BJ (cell line): Measurements from ENCODE around the gene SLC26A11. TPM values are rescaled to one million over a fixed set of nuclear protein-coding genes. Genes with fewer than 3 reads are reported as not detected.

ENCODE experiments used
- CTCF ChIA-PET: fragments of 350-600 bp; formaldehyde crosslinking; extraction: SDS; loops from one replicate; lab custom pipeline; 2021; ENCODE audit warnings: antibody characterized with exemption, inconsistent platforms; lab: Yijun Ruan, JAX
- POLR2A ChIA-PET: fragments of 300-600 bp; sonication (Branson Sonifier 250); formaldehyde crosslinking; extraction: SDS; loops from one replicate; lab custom pipeline; 2021; ENCODE audit warnings: antibody characterized with exemption; lab: Charles Lee
- DNase-seq: peaks from one replicate; pipeline ENCODE4 v3.0.0-alpha.2; 2011; ENCODE audit warnings: low read depth
- H3K27me3 ChIP-seq: 2 replicates; pipeline ENCODE4 v1.6.0; 2011; ENCODE audit warnings: low read length; ENCODE audit not compliant: control insufficient read depth, insufficient read depth
- H3K36me3 ChIP-seq: 2 replicates; pipeline ENCODE4 v1.5.1; 2011; ENCODE audit warnings: low read length; ENCODE audit not compliant: control insufficient read depth, insufficient read depth
- H3K4me3 ChIP-seq: 2 replicates; pipeline ENCODE4 v1.5.1; 2011; ENCODE audit warnings: low read depth, mild to moderate bottlenecking, control low read depth, low read length
- polyA plus RNA-seq: library from polyadenylated mRNA; depleted of rRNA; stranded (reverse); fragments of >200 nt; gene quantifications from 2 replicates; pipeline ENCODE4 v1.2.3, GENCODE V29; 2011
- TF ChIP-seq, protein P1 (sequence below): IDR thresholded peaks from 2 replicates; pipeline ENCODE4 v1.5.1; 2011; ENCODE audit warnings: low read depth, mild to moderate bottlenecking, control low read depth, inconsistent platforms, low read length, moderate library complexity; ENCODE audit not compliant: insufficient read depth

Gene SLC26A11
- polyA plus RNA-seq, 1 experiment, result 17.1 TPM

- no peaks in the 10 kb centered on the region for H3K27me3 ChIP-seq
- no peak for DNase-seq
- no peak overlapping the region for H3K4me3 ChIP-seq
- POLR2A ChIA-PET, result interaction anchor here (0.6 kb wide), 1 partner anchor 237 kb away, joined by 5 read pairs; no protein-coding TSS in a partner anchor
- CTCF ChIA-PET, result no interaction called here
- H3K36me3 ChIP-seq, result peaks cover 13% of the 10 kb centered on the region
- TF ChIP-seq, protein P1, sequence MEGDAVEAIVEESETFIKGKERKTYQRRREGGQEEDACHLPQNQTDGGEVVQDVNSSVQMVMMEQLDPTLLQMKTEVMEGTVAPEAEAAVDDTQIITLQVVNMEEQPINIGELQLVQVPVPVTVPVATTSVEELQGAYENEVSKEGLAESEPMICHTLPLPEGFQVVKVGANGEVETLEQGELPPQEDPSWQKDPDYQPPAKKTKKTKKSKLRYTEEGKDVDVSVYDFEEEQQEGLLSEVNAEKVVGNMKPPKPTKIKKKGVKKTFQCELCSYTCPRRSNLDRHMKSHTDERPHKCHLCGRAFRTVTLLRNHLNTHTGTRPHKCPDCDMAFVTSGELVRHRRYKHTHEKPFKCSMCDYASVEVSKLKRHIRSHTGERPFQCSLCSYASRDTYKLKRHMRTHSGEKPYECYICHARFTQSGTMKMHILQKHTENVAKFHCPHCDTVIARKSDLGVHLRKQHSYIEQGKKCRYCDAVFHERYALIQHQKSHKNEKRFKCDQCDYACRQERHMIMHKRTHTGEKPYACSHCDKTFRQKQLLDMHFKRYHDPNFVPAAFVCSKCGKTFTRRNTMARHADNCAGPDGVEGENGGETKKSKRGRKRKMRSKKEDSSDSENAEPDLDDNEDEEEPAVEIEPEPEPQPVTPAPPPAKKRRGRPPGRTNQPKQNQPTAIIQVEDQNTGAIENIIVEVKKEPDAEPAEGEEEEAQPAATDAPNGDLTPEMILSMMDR, result no peak
These were observed 47.2 kb downstream of the SLC26A11 start for GRCh38 chr17:80267391-80267790.

DNA sequence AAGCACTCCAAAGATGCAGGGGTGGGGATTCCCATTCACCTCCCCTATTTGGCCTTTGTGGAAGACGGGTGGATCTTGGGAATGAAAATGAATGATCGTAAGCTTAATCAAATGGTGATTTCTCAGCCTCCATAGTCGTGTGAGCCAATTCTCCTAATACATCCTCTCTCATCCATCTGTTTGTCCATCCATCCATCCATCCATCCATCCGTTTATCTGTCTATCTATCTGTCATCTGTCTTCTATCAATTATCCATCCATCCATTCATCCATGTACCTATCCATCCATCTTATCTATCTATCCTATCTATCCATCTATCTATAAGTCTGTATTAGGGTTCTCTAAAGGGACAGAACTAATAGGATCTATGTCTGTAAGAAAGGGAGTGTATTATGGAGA, 48.2 kb downstream of the SLC26A11 start:
- ChIA-PET POLR2A (no interaction called here), CTCF (no interaction called here)
- Histone ChIP-seq H3K4me3 (no peak overlapping the region), H3K27me3 (no peaks in the 10 kb centered on the region), H3K36me3 (peaks cover 16% of the 10 kb centered on the region)
- DNase-seq, result no peak
- TF ChIP-seq, protein P1, result no peak

DNA sequence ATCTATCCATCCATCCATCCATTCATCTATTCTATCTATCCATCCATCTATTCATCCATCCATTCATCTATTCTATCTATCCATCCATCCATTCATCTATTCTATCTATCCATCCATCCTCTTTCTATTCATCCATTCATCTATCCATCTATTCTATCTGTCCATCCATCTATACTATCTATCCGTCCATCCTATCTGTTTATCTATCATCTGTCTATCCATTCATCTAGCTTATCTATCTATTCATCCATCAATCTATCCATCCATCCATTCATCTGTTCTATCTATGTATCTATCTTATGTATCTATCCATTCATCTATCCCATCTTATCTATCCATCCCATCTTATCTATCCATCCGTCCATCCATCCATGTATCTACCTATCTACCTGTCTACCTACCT, 49.2 kb downstream of the SLC26A11 start:
- TF ChIP-seq, protein P1, result no peak
- H3K4me3 ChIP-seq, result no peak overlapping the region
- no peaks in the 10 kb centered on the region for H3K27me3 ChIP-seq
- CTCF ChIA-PET, result no interaction called here
- H3K36me3 ChIP-seq, result peaks cover 18% of the 10 kb centered on the region
- POLR2A ChIA-PET, result no interaction called here
- no peak for DNase-seq

DNA sequence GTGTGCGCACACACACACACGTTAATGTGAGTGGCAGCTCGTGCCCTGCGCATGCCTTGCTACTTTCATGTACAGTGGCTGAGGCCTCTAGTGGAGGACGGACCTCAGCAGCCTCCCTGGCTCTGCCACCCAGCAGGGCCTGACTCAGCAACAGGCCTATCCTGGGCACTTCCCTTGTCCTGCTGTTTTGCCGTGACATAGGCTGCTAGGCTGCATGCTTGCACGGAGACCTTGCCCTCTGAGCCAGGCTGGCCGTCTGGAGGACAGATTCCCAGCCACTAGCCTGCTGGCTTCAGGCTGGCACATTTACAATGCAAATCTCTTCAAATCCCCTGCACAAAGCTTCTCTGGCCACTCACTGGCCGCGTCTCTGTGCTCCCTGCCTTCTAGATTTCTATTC, 49.9 kb downstream of the SLC26A11 start:
- ChIA-PET CTCF (interaction anchor here (0.6 to 1.2 kb wide), 2 partner anchors 73 to 762 kb away, joined by 3 read pairs; no protein-coding TSS in a partner anchor), POLR2A (no interaction called here)
- no peak overlapping the region for H3K4me3 ChIP-seq
- H3K36me3 ChIP-seq, result peaks cover 14% of the 10 kb centered on the region
- TF ChIP-seq, protein P1, result no peak
- DNase-seq, result no peak
- H3K27me3 ChIP-seq, result no peaks in the 10 kb centered on the region

DNA sequence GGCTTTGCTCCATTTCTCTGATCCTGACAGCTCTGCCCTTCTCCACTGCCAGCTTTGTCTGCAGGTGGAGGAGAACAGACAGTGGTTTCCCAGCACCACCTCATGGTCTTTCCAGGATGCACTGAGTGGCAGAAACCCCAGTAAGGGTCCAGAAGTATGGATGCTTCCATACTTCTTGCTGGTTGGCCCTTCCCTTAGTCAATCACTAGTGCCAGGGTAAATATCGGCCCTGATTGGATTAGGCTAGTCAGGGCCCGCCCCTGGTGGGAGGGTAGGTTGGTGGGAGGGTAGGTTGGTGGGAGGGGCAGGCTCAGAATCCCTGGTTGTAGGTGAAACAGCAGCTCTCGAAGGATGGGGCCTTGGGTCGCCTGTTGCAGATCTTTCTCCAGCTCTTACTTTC, 50.6 kb downstream of the SLC26A11 start:
- ChIA-PET POLR2A (no interaction called here), CTCF (interaction anchor here (0.6 to 1.2 kb wide), 2 partner anchors 74 to 761 kb away, joined by 3 read pairs; no protein-coding TSS in a partner anchor)
- Histone ChIP-seq H3K4me3 (no peak overlapping the region), H3K36me3 (peaks cover 14% of the 10 kb centered on the region), H3K27me3 (no peaks in the 10 kb centered on the region)
- TF ChIP-seq, protein P1, result no peak
- no peak for DNase-seq
